ENCODE results near the gene KLK3.

DNA sequence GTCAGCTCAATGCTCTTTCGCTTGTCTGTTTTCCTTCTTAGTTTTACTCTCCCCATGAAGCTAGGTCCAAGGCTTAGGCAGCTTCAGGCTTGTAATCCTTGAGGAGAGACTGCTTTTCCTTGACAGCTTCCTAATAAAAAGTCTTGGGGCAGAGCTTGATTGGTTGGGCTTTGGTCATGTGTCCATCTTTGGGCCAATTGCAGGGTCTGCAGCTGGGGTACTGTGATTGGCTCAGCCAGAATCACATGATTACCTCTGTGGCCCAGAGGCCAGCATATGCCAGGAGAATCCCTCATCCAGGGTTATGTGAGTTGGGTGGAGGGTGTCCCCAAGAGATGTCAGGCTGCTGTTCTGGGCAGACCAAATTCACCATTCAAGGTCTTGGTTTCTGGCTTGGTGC, 39.3 kb upstream of the KLK3 start:
- TF ChIP-seq YY1 (IDR thresholded peaks at IDR 0.05; ENCODE audit: extremely low read depth, insufficient replicate concordance, low read depth, low read length): no peak
- no peak for TF ChIP-seq CTCF (IDR thresholded peaks at IDR 0.05 in 2 of 3, conservative IDR thresholded peaks at IDR 0.05 in 1 of 3; ENCODE audit: borderline replicate concordance in 1 of 3, insufficient read depth in 1 of 3, low read depth in 2 of 3, low read length in 2 of 3)
- TF ChIP-seq, protein P1, sequence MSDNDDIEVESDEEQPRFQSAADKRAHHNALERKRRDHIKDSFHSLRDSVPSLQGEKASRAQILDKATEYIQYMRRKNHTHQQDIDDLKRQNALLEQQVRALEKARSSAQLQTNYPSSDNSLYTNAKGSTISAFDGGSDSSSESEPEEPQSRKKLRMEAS (IDR thresholded peaks at IDR 0.05): no peak
- TF ChIP-seq POLR2AphosphoS5 (IDR thresholded peaks at IDR 0.05; ENCODE audit: low read depth, low read length): no peak
- no peak for TF ChIP-seq EZH2 (IDR thresholded peaks at IDR 0.05)
- TF ChIP-seq ATF3 (IDR thresholded peaks at IDR 0.05): no peak
- TF ChIP-seq ELF1 (IDR thresholded peaks at IDR 0.05; ENCODE audit: borderline replicate concordance, low read depth): no peak
- no peak for TF ChIP-seq ZFX (IDR thresholded peaks at IDR 0.05)
- TF ChIP-seq JUND (IDR thresholded peaks at IDR 0.05): no peak
- no peak for TF ChIP-seq REST (IDR thresholded peaks at IDR 0.05; ENCODE audit: low read depth)
- no peak for TF ChIP-seq TCF7L2 (IDR thresholded peaks at IDR 0.05; ENCODE audit: borderline replicate concordance, extremely low read depth, insufficient read depth, insufficient read length)
